Activated CD8-positive, alpha-beta memory T cell treated with anti-CD3 and anti-CD28 coated beads for 36 hours (primary cell): Measurements from ENCODE around the gene IFI30. TPM values are rescaled to one million over a fixed set of nuclear protein-coding genes. Genes with fewer than 3 reads are reported as not detected.
"Not testable (repeated sequence)": the region's sequence is repeated elsewhere in the genome, so short reads cannot be mapped to it uniquely, and the experiment has no call there.

Source experiments
- CTCF ChIA-PET: fragments of 350-600 bp; sonication (Branson Sonifier 250); formaldehyde crosslinking; loops from one replicate; lab custom pipeline; 2021; ENCODE audit warnings: antibody characterized with exemption; lab: Charles Lee
- POLR2A ChIA-PET: fragments of 350-600 bp; sonication (Branson Sonifier 250); formaldehyde crosslinking; loops from one replicate; lab custom pipeline; 2021; ENCODE audit warnings: antibody characterized with exemption; lab: Charles Lee
- total RNA-seq, 2 experiments: library from RNA; stranded (reverse); gene quantifications; one replicate each; pipeline ENCODE4 v1.2.3, GENCODE V29; 2021

Gene IFI30
- total RNA-seq, 2 experiments from 2014 or later = 22.5 to 24.6 TPM

DNA sequence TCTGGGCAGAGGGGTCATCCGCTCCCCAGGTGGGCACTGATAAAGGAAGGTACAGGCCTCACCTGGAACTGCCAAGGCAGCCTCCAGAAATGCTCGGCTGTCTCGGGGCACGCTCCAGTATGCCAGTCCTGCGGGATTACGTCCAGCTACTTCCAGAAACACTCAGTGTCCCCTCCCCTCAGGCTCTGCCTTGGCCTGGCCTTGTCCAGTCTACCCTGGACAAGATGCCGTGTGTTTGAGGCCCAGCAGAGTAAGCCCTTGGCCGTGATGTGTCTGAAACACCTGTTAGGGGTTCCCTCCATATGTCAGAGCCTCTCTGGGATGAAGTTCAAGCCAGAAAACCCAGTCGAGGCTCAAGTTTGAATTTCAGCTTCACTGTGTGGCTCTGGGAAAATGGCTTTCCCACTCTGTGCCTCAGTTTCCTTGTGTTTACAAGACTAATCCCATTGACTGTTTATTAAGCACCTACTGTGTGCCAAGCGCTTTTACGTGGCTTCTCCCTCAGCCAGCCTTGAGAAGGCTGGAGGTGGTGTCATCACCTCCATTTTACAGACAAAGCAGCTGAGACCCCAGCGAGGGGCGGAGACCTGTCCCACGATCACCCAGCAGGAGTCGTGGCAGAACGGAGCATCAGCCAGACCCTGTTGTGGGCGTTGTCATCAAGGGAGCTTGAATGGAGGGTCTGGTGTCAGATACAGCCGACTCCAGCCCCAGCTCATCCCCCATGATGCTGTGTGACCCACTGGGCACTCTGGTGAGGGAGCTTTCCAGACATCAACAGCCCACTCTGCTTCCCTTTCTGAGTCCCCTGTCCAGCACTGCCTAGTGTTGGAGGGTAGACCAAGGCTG lies 22.6 kb upstream of the IFI30 start:
- ChIA-PET POLR2A (no interaction called here), CTCF (interaction anchor here (0.6 to 2.8 kb wide), 10 partner anchors 9 to 128 kb away, joined by 3 to 12 read pairs (median 6); no protein-coding TSS in a partner anchor)

- CTCF ChIA-PET = interaction anchor here (0.6 to 2.8 kb wide), 12 partner anchors 8 to 128 kb away, joined by 3 to 12 read pairs (median 4); partner anchors contain the start of gene IFI30
- POLR2A ChIA-PET = interaction anchor here (0.9 kb wide), 1 partner anchor 35 kb away, joined by 3 read pairs; no protein-coding TSS in a partner anchor
Observed at GRCh38 chr19:18152442-18152816, 21.2 kb upstream of the IFI30 start.

GRCh38 chr19:18152817-18153555 lies 20.6 kb upstream of the IFI30 start, which contains the start of gene PIK3R2:
PIK3R2 (plus strand) TSS chr19:18153163; CDS start chr19:18155880, 2,717 bp downstream.
- CTCF ChIA-PET = interaction anchor here (0.9 to 2.8 kb wide), 10 partner anchors 7 to 127 kb away, joined by 3 to 12 read pairs (median 4); no protein-coding TSS in a partner anchor
- POLR2A ChIA-PET = interaction anchor here (0.9 kb wide), 1 partner anchor 35 kb away, joined by 3 read pairs; no protein-coding TSS in a partner anchor

- ChIA-PET POLR2A (no interaction called here), CTCF (no interaction called here)
Observed at GRCh38 chr19:18153556-18154134, 20.0 kb upstream of the IFI30 start.

GRCh38 chr19:18155095-18156087 lies 18.2 kb upstream of the IFI30 start:
- POLR2A ChIA-PET = no interaction called here
- CTCF ChIA-PET = interaction anchor here (0.5 to 1.1 kb wide), 5 partner anchors 8 to 156 kb away, joined by 3 to 4 read pairs (median 3); no protein-coding TSS in a partner anchor

DNA sequence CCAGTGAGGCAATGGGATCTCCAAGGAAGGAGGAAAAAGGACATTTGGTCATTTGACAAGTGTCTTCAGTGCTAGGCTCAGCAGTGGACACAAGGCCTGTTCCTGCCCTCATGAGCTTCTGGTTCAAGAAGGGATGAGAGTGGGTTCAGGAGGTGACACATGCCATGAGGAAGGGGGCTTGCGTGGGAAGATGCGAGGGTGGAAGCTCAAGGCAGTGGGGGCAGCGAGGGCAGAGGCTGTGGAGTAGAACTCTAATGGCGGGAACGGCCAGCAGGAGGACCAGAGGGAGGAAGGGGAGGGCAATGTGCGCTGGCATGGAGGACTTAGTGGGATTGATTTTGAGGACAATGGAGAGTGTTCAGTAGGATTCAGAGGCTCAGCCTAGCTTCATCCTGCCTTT lies 17.3 kb upstream of the IFI30 start:
- ChIA-PET CTCF (interaction anchor here (0.7 to 0.9 kb wide), 2 partner anchors 43 to 155 kb away, joined by 3 read pairs; no protein-coding TSS in a partner anchor), POLR2A (no interaction called here)

GRCh38 chr19:18156841-18157464 lies 16.7 kb upstream of the IFI30 start:
- ChIA-PET POLR2A (no interaction called here), CTCF (no interaction called here)

DNA sequence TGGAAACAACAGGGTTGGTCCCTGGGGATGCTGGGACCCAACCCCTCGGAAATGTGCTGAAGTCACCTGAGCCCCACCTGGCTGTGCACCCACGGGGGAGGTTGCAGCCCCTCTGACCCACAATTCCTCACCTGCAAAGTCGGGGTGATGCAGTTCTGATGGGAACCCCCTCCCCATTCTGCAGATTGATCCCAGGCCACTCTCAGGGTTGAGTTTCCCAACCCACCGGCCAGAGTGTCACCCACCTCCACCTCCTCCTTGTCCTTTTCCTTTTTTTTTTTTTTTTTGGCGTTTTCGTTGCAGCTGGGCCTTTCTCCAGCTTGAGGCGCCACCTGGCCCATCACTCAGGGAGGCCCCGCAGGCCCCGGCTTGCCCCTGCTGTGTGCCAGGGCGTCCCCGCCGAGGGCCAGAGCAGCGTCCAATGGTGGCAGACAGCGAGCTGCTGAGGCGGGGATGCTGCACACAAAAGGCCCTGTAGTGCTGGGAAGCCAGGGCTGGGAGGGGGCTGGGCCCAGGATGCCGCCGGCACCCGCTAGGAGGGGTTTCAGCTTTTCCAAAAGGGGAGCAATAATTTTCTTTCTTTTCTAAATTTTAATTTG lies 16.0 kb upstream of the IFI30 start:
- CTCF ChIA-PET = interaction anchor here (1.5 kb wide), 1 partner anchor 44 kb away, joined by 7 read pairs; no protein-coding TSS in a partner anchor
- POLR2A ChIA-PET = no interaction called here

DNA sequence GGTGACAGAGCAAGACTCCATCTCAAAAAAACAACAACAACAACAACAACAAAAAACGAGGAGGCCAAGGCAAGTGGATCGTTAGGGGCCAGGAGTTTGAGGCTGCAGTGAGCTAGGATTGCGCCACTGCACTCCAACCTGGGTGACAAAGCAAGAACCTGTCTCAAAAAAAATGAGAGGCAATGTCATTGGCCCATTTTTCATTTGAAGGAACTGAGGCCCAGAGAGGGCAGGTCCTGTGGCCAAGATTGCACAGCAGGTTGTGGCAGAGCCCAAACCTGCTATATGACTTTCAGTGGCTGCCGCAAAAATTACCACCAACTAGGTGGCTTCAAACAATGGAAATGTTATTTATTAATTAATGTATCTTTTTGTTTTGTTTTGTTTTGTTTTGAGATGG lies 15.1 kb upstream of the IFI30 start:
- CTCF ChIA-PET = interaction anchor here (0.6 to 1.5 kb wide), 3 partner anchors 42 to 87 kb away, joined by 3 to 7 read pairs (median 3); no protein-coding TSS in a partner anchor
- POLR2A ChIA-PET = interaction anchor here (0.6 kb wide), 1 partner anchor 203 kb away, joined by 4 read pairs; no protein-coding TSS in a partner anchor

GRCh38 chr19:18159059-18159616 lies 14.5 kb upstream of the IFI30 start:
- CTCF ChIA-PET = interaction anchor here (1.5 kb wide), 1 partner anchor 46 kb away, joined by 7 read pairs; no protein-coding TSS in a partner anchor
- POLR2A ChIA-PET = not testable (repeated sequence)

- CTCF ChIA-PET = interaction anchor here (0.9 to 1.5 kb wide), 5 partner anchors 8 to 120 kb away, joined by 3 to 8 read pairs (median 3); partner anchors contain the start of gene PIK3R2
Observed at GRCh38 chr19:18159810-18160209, 13.8 kb upstream of the IFI30 start.

GRCh38 chr19:18160493-18160970 lies 13.1 kb upstream of the IFI30 start:
- POLR2A ChIA-PET = interaction anchor here (0.6 to 1.0 kb wide), 3 partner anchors 12 to 118 kb away, joined by 3 to 6 read pairs (median 3); no protein-coding TSS in a partner anchor
- CTCF ChIA-PET = interaction anchor here (0.6 to 2.0 kb wide), 17 partner anchors 9 to 250 kb away, joined by 3 to 10 read pairs (median 3); partner anchors contain the start of gene PIK3R2

More at GRCh38 chr19:18159810-18160209, 13.8 kb upstream of the IFI30 start:
- POLR2A ChIA-PET = no interaction called here

DNA sequence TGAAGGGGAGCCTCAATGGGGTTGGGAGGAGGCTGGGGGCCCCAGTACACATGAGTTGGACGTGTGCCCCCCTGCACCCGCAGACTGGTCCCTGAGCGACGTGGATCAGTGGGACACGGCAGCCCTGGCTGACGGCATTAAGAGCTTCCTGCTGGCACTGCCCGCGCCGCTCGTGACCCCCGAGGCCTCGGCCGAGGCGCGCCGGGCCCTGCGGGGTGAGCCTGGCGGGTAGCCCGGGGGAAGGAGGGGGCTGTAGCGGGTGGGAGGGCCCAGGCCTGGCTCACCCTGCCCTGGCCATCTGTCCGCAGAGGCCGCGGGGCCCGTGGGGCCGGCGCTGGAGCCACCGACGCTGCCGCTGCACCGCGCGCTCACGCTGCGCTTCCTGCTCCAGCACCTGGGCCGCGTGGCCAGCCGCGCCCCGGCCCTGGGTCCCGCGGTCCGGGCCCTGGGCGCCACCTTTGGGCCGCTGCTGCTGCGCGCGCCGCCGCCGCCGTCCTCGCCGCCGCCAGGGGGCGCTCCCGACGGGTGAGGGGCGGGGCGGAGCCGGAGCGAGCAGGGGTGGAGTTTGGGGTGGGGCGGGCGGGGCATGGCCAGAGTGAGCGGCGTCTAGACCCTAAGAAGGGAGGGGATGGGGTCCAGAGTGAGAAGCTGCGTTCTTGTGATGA lies 12.5 kb upstream of the IFI30 start:
- ChIA-PET POLR2A (interaction anchor here (0.6 to 1.0 kb wide), 3 partner anchors 13 to 118 kb away, joined by 3 to 6 read pairs (median 3); no protein-coding TSS in a partner anchor), CTCF (interaction anchor here (0.6 to 2.0 kb wide), 19 partner anchors 9 to 249 kb away, joined by 3 to 10 read pairs (median 3); partner anchors contain the start of gene PIK3R2)

DNA sequence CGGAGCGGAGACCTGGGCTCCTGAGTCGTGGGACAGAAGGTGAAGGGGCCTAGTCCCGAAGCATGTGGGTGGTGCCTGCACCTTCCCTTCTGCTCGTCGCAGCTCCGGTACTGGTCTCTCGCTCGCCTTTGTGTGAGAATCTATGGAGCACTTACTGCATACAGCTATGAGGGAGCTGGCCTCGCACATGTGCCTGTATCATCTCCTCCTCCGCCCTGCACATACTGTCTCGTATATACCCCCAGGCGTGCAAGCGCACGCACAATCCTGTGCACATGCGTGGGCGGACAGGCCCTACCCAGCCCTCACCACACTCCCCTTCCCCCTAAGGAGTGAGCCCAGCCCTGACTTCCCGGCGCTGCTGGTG lies 12.0 kb upstream of the IFI30 start:
- CTCF ChIA-PET = interaction anchor here (0.8 to 2.0 kb wide), 5 partner anchors 10 to 161 kb away, joined by 3 to 10 read pairs (median 3); no protein-coding TSS in a partner anchor
- POLR2A ChIA-PET = no interaction called here

GRCh38 chr19:18164072-18164471 lies 9.5 kb upstream of the IFI30 start:
- CTCF ChIA-PET = interaction anchor here (0.6 to 1.4 kb wide), 6 partner anchors 10 to 87 kb away, joined by 3 to 5 read pairs (median 3); no protein-coding TSS in a partner anchor
- POLR2A ChIA-PET = no interaction called here
